ENCODE data around the gene MAP1A. TPM values are rescaled to one million over a fixed set of nuclear protein-coding genes. Genes with fewer than 3 reads are reported as not detected.

MAP1A gene
- total RNA-seq (2014; rRNA removed; shearing (Covaris generic)) = 45.0 and 53.1 TPM in 2 replicates

- DNase-seq (ENCODE audit: low spot score) = peak; percentile 40
Measured at GRCh38 chr15:43517354-43518196, at the start of gene MAP1A. Gene MAP1A (plus strand): TSS chr15:43517608. CDS start chr15:43521474, 3,866 bp downstream.

DNA sequence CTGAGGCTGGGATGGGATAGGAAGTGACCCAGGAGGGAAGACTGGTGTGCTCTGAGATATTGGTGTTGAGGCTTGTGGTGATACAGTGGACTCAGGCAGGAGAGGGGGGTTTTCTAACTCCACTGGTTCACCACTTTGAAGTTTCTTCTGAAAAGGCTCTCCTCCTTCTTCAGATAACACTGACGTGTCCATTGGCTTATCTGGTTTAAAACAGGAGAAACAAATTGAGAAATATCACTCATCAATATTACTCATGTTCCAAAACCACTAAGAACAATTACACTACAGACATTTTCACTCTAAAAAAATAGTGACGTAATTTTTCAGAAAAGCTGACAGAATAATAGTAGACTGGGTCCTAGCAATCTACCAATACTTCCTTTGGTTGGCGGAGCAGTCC is 47.5 kb upstream of the MAP1A start:
- no peak for DNase-seq (ENCODE audit: low spot score)

- no peak for DNase-seq (ENCODE audit: low spot score)
Measured at GRCh38 chr15:43471975-43472374, 45.4 kb upstream of the MAP1A start.

DNA sequence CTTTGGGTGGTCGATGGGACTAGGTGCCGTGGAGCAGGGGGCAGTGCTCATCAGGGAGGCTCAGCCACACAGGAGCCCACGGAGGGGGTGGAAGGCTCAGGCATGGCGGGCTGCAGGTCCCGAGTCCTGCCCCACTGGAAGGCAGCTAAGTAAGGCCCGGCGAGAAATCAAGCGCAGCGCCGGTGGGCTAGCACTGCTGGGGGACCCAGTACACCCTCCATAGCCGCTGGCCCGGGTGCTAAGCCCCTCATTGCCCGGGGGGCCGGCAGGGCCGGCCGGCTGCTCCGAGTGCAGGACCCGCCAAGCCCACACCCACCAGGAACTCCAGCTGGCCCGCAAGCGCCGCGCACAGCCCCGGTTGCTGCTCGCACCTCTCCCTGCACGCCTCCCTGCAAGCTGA is 43.5 kb upstream of the MAP1A start:
- no peak for DNase-seq (ENCODE audit: low spot score)

DNA sequence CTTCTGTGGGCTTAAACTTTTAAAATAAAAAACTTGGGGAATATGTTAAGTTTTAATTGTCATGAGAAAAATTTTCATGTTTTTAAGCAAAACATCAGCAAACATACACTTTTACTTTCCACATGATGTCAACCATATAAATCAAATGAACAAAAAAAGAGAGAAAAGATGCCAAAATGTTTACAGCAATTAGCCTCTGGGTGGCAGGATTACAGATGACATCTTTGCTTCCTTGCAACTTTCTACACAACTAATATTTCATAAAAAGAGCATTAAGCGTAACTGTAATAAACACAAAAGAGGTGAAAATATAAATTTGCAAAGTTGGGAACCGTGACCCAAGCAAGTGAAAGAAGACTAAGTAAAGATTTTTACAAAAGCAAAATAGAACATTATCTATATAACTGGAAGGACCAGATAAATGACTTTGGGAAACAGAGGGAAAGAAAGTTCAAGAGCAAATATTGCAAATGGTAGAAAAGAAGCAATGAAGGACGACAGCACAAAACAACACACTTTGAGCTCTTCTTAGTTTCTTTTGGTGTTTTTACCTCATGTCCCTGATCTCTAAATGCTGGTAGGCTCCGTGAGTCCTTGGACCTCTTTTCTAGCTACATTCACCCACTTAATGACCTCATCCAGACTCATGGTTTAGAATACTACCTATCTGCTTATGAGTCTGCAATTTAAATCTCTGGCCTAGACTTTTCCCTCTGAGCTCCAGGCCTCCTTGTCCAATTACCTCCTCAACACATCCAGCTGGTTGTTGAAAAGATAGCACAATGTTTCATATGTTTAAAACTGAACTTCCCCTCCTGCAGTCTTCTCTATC is 33.9 kb upstream of the MAP1A start:
- DNase-seq (ENCODE audit: low spot score) = peak; percentile 25

GRCh38 chr15:43484455-43484854 is 33.0 kb upstream of the MAP1A start:
- DNase-seq (ENCODE audit: low spot score) = no peak

DNA sequence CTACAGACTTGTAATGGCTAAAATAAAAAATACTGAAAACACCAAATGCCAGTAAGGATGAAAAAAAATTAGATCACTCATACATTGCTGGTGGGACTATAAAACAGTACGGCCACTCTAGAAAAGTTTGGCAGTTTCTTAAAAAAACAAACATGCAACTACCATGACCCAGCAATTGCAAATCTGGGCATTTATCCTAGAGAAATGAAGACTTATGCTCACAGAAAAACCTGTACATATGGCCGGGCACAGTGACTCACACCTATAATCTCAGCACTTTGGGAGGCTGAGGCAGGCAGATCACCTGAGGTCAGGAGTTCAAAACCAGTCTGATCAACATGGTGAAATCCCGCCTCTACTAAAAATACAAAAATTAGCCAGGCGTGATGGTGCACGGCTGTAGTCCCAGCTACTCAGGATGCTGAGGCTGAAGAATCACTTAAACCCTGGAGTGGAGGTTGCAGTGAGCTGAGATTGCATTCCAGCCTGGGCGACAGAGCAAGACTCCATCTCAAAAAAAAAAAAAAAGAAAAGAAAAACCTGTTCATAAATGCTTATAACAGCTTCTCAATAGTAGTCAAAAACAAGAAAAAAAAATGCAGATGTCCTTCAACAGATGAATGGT is 30.0 kb upstream of the MAP1A start:
- no peak for DNase-seq (ENCODE audit: low spot score)

DNA sequence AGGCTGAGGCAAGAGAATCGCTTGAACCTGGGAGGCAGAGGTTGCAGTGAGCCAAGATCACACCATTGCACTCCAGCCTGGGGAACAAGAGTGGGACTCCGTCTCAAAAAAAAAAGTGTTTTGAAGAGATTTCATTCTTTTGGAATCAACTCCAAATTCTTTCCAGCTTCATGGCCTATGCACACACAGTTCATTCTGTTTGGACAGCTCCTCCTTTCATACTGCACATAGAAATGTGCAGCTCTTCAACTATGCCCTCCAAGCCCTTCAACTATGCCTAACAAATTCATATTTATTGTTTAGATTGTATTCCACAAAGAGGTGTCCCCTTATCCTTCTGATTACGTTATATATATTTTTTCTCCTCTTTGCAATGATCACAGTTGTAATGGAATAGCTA is 28.6 kb upstream of the MAP1A start:
- DNase-seq (ENCODE audit: low spot score) = no peak

- DNase-seq (ENCODE audit: low spot score) = no peak
Measured at GRCh38 chr15:43489191-43489590, 28.2 kb upstream of the MAP1A start.

DNA sequence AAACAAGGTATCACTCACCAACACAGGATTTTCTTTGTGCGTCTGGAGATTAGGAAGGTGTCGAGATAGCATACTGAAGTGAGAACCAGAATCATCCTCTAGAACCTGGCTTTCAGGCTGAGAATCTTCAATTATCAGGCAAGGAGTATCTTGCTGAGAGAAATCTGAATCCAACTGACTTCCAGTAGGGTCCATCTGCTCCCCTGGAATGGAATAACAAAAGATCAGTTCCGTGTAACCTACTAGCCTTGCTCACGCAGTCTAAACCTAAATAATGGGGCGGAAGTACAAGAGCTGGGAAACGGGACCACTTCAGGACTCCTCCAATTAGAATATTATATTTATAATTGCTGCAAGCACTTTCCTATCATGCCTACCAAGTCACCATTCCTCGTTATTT is 25.1 kb upstream of the MAP1A start:
- DNase-seq (ENCODE audit: low spot score) = no peak

DNA sequence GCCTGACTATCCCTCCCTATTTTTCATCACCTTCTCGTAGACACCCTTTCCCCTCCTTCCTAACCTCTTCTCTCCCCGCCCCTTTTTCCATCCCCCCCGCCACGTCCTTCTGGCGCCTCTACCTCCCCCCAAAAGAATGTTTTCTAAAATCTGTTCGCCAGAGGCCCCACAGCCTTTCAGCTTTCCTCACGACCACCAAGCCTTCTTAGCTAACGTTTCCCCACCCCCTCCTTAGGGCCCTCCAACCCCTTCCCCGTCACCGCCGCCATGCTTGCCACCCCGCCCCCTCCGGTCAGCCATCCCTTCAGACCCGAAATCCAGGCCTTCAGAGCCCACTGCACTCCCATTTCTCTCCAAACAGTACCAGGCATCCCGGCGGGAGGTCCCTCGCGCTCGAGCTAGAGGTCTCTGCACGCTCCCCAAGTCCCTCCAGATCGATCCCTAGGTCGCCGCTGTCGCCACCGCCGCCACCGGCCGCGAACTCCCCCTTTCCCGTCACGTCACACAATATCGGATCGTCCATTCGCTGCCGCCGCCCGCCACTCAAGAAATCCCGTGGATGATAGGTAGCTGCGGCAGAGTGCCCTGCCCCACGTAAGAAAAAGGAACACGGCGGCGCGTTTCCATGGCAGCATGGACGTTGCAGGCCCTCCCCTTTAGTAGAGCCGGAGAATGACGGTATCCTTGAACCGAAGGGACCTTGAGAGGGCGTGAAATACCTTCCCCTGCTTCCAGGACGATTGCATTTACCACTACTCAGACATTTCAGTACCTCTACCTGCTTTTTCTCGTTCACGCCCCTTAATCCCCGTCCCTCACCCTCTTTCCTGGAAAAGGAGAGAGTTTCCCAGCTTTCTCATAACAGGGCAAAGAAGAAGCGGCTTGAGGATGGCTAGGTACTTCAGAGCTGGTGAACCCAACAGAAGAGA is 24.5 kb upstream of the MAP1A start, which contains the start of gene TP53BP1:
Gene TP53BP1, minus strand, starts transcription at position 484 of the 929 bp plus-strand sequence. Its CDS starts 113 bp downstream, at position 371.
- DNase-seq (ENCODE audit: low spot score) = peak; percentile 91

DNA sequence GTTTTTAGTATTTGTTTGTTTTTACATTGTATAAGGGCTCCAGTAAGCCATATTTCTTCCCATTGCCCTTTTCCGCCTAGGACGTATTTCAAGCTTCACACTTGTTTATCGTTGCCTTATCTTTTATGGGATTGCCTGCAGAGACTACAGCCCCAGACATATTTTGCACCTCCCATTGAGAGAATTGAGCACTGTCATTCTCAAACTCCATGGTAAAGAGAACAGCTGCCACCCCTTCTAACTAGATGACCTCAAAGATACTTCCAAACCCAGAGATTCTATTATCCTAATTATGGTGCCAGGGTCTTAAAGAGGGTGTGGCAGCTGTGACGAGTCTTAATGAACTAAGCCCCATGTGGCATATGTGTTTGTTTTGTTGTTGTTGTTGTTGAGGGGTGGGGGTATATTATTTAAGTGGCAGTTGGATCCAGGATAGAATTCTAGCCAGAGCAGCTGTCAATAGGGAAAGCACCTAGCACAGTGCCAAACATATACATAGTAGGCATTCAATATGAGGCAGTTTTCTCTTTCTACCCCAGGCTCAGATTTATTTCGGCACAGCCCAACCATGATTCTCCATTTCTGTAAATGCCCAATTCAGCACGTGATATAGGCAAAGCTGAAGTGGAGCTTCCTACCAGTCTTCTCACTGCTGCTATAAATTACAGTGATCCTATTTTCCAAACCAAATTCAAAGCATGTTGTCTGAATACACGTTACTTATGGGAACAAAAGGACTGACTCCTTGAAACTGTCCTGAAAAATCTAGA is 23.5 kb upstream of the MAP1A start:
- no peak for DNase-seq (ENCODE audit: low spot score)

GRCh38 chr15:43498990-43499389 is 18.4 kb upstream of the MAP1A start:
- DNase-seq (ENCODE audit: low spot score) = no peak

GRCh38 chr15:43499635-43500034 is 17.8 kb upstream of the MAP1A start:
- DNase-seq (ENCODE audit: low spot score) = no peak

- DNase-seq (ENCODE audit: low spot score) = no peak
Measured at GRCh38 chr15:43505738-43506137, 11.7 kb upstream of the MAP1A start.

DNA sequence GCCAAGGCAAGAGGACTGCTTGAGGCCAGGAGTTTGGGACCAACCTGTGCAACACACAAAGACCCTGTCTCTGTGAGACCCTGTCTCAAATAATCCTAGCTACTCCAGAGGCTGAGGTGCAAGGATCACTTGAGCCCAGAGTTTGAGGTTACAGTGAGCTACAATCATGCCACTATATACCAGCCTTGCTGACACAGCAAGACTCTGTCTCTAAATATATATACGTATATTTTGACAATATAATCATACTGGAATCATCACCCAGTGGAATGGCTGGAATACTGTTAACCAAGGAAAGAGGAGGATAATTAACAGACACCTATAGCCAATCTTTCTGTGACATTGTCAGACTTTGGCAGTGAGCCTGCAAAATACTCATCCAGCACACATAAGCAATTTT is 9.0 kb upstream of the MAP1A start:
- no peak for DNase-seq (ENCODE audit: low spot score)

DNA sequence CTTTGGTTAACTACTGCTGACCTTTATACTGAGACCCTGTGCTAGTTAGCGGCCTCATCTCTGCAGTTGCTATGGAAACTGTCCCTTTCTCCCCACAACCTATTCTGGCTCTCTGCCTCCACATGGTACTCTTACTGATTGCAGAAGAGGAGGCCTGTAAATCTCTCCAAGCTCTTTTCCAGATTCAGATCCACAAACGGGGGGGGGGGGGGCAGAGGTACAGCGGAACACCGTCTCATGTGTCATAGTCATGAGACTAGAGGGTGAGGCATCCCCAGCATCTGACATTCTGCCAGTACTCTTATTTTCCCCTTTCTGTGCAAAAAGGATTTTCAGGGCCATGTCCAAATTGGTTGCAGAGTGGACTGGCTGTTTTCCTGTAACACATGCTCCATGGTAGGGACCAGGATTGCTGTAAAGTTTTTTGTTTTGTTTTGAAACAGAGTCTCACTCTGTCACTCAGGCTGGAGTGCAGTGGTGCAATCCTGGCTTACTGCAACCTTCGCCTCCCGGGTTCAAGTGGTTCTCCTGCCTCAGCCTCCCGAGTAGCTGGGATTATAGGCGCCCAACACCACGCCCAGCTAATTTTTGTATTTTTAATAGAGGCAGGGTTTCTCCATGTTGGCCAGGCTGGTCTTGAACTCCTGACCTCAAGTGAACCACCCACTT is 8.3 kb upstream of the MAP1A start:
- peak; percentile 37 for DNase-seq (ENCODE audit: low spot score)

DNA sequence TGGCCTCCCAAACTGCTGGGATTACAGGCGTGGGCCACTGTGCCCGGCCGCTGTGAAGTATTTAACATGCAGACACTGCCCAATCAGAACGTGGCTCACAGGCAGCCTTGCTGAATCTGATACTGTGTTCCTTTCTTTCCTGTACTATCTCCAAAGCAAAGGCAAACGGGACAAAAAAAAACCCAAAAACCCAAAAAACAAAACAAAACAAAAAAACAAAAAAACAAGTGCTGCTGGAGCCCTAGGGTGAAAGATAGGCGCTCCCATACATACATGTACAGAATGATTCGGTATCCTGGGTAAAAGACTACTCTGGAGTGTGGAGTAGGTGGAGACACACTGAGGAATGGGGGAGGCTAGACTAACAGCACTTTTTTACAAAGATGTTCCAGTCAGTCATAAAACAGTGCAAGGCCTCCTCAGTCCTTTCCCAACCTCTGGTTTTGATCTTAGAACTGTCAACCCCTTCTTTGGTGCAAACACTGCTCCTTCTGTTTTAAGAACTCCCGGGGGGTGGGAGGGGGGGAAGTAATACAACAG is 7.7 kb upstream of the MAP1A start:
- DNase-seq (ENCODE audit: low spot score) = no peak

- DNase-seq (ENCODE audit: low spot score) = peak; percentile 95
Measured at GRCh38 chr15:43510200-43511011, 7.0 kb upstream of the MAP1A start.

All from A172 (cell line).